GM23248 (cell line): ENCODE results near the gene RNASET2. TPM values are rescaled to one million over a fixed set of nuclear protein-coding genes. Genes with fewer than 3 reads are reported as not detected.

Experiments
- DNase-seq: peaks from one replicate; pipeline ENCODE4 v3.0.0-alpha.2; 2015
- H2AFZ ChIP-seq: fragments of 200-600 bp; sonication (generic); 2 replicates; pipeline ENCODE4 v1.6.1; 2016; ENCODE audit warnings: antibody characterized with exemption
- H3F3A ChIP-seq: fragments of 200-600 bp; sonication (generic); 2 replicates; pipeline ENCODE4 v1.6.1; 2016; ENCODE audit warnings: mild to moderate bottlenecking, antibody characterized with exemption, mixed run types; ENCODE audit not compliant: insufficient read depth
- H3K27ac ChIP-seq: fragments of 200-600 bp; sonication (generic); 2 replicates; pipeline ENCODE4 v1.5.1; 2016; ENCODE audit warnings: mild to moderate bottlenecking
- H3K27me3 ChIP-seq: fragments of 200-600 bp; sonication (generic); replicated peaks from 2 replicates; pipeline ENCODE4 v1.6.1; 2016; ENCODE audit warnings: mild to moderate bottlenecking; ENCODE audit not compliant: insufficient read depth
- H3K36me3 ChIP-seq: fragments of 200-600 bp; sonication (generic); 2 replicates; pipeline ENCODE4 v1.6.1; 2016; ENCODE audit warnings: low read depth, mild to moderate bottlenecking
- H3K4me1 ChIP-seq: fragments of 200-600 bp; sonication (generic); 2 replicates; pipeline ENCODE4 v1.6.1; 2016; ENCODE audit warnings: mild to moderate bottlenecking; ENCODE audit not compliant: insufficient read depth
- H3K4me2 ChIP-seq: fragments of 200-600 bp; sonication (generic); one replicate; pipeline ENCODE4 v1.6.1; 2016; ENCODE audit warnings: mild to moderate bottlenecking; ENCODE audit not compliant: unreplicated experiment
- H3K4me3 ChIP-seq: fragments of 200-600 bp; sonication (generic); 2 replicates; pipeline ENCODE4 v1.5.1; 2016; ENCODE audit warnings: mild to moderate bottlenecking
- H3K79me2 ChIP-seq: fragments of 200-600 bp; sonication (generic); 2 replicates; pipeline ENCODE4 v1.6.1; 2016; ENCODE audit warnings: mild to moderate bottlenecking; ENCODE audit not compliant: insufficient read depth
- H3K9ac ChIP-seq: fragments of 200-600 bp; sonication (generic); 2 replicates; pipeline ENCODE4 v1.6.1; 2016; ENCODE audit warnings: mild to moderate bottlenecking
- H3K9me2 ChIP-seq: fragments of 200-600 bp; sonication (generic); 2 replicates; pipeline ENCODE4 v1.6.1; 2016; ENCODE audit warnings: mixed run types, mild to moderate bottlenecking, moderate library complexity; ENCODE audit not compliant: insufficient read depth
- H3K9me3 ChIP-seq: fragments of 200-600 bp; sonication (generic); one replicate; pipeline ENCODE4 v1.6.1; 2017; ENCODE audit warnings: low read depth
- H4K20me1 ChIP-seq: fragments of 200-600 bp; sonication (generic); 2 replicates; pipeline ENCODE4 v1.6.0; 2016; ENCODE audit not compliant: insufficient read depth
- EZH2 ChIP-seq: fragments of 200-600 bp; sonication (generic); IDR thresholded peaks from 2 replicates; pipeline ENCODE4 v1.6.1; 2018; ENCODE audit warnings: antibody characterized with exemption, mild to moderate bottlenecking; ENCODE audit not compliant: insufficient read depth, poor library complexity, severe bottlenecking
- EZH2phosphoT487 ChIP-seq: fragments of 200-600 bp; sonication (generic); IDR thresholded peaks from 2 replicates; pipeline ENCODE4 v1.6.1; 2018; ENCODE audit warnings: antibody characterized with exemption, moderate library complexity, mild to moderate bottlenecking, low read depth; ENCODE audit not compliant: insufficient read depth
- WGBS, 2 experiments: methylation state at CpG; one replicate each; pipeline ENCODE4 v1.1.6; 2015 to 2017; ENCODE audit warnings: low lambda C conversion rate in 2 of 2, low coverage in 1 of 2; ENCODE audit errors: missing lambda C conversion rate in 2 of 2; 5-methylcytosine and 5-hydroxymethylcytosine counted together
- in situ Hi-C: fragments of 300-500 bp; cut with MboI; formaldehyde crosslinking; loops from 2 replicates; pipeline ENCODE4 v1.15.0; 2020
- polyA plus RNA-seq: library from polyadenylated mRNA; unstranded; fragments of >200 nt; fragmentation: Nextera tagmentation; extraction: Ambion mirVana; gene quantifications from 2 replicates; pipeline ENCODE4 v1.2.1, GENCODE V29; 2016
- total RNA-seq: library from RNA; depleted of rRNA; stranded (reverse); fragments of >200 nt; shearing (Covaris generic); gene quantifications from 2 replicates; pipeline ENCODE4 v1.2.3, GENCODE V29; 2014

RNASET2 gene
- total and polyA plus RNA-seq, 2 experiments from 2014 or later = 26.8 to 34.4 TPM

DNA sequence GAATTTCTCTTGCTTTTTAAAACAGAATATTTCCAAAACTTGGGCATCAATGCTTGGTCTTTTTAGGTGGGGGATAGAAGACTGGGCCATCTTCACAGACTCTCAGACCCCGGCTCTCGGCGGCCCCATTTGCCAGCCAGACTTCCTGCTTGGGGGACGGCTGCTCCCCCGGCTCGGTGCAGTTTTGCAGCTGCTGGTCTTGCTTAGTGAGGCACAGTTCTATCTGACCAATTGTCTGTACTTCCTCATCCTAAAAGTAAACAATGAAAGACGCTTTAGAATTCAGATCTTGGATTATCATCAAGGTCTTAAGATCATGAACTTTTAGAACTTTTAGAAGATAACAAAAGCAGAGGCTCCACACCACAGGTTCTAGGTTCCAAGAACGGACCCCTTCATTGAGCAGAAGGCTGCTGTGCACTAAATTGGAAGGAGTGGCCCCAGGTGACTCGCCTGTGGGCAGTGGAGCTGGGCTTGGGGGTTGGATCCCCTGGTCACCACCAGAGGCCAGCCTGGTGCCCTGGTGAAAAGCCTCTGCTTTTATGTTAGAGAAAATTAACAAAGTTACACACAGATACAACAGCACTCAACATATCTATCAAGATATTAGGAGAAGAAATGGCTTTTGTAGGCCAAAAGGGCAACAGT is 26.7 kb downstream of the RNASET2 start:
- H3K79me2 ChIP-seq = no peaks in the 10 kb centered on the region
- 71 to 72% methylated on average over 9 of the region's 9 CpGs for WGBS, 2 experiments
- no peak overlapping the region for H2AFZ ChIP-seq
- no peaks in the 10 kb centered on the region for H3K9me2 ChIP-seq
- no peaks in the 10 kb centered on the region for H3K27me3 ChIP-seq
- no peak for DNase-seq
- no peaks in the 10 kb centered on the region; the same call in 1 of the 2 replicates for H4K20me1 ChIP-seq
- H3K4me3 ChIP-seq = no peak overlapping the region
- no peak overlapping the region for H3K9ac ChIP-seq
- H3K9me3 ChIP-seq = no peaks in the 10 kb centered on the region
- no peak overlapping the region for H3K27ac ChIP-seq
- H3K36me3 ChIP-seq = no peaks in the 10 kb centered on the region
- no peaks in the 10 kb centered on the region for H3K4me1 ChIP-seq
- H3K4me2 ChIP-seq = no peak overlapping the region
- H3F3A ChIP-seq = no peaks in the 10 kb centered on the region
- TF ChIP-seq EZH2 (no peak), EZH2phosphoT487 (no peak)
- in situ Hi-C loops = no loop called here

DNA sequence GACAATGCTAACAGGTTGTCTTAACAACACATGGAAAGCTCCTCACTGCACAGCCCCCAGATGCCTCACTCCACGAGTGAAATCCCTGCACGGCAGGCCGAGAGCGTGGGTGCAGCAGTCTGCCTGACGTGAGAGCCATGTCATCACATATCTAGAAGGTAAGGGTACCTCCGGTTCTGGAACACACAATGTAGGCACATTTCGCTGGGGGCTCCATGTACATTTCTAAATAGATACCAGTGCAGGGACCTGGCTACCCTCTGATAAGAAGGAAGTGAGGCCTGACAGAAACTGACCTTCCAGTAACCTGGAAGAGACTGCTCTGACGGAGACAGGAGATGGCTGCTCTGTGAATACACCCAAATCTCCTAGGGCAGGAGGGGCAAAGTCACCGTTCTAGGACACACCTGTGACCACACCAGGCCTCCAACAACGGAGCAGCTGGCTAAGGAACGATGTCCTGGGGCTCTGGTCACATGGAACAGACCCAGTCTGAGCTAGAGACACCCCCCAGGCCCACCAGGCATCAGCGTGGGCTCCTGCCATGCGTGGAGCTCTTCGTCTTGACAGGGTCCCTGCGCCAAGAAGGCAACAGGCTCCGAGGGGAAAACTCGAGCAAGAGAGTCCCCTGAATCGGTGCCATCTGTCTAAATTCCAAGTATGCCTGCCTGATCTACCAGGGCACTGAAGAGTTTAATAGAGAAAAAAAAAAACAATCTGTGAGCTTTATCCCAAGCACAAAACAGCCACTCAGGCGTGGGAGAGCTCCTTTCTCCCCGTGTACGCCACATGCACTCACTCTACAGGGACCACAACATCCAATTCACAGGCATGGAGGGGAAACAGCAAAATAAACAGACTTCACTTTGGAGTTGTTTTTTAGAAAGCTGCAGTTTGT is 27.5 kb downstream of the RNASET2 start:
- Histone ChIP-seq H4K20me1 (no peaks in the 10 kb centered on the region), H3K9me3 (no peaks in the 10 kb centered on the region), H3K36me3 (no peaks in the 10 kb centered on the region), H3K4me3 (no peak overlapping the region), H3F3A (no peaks in the 10 kb centered on the region), H3K9me2 (no peaks in the 10 kb centered on the region), H3K27me3 (no peaks in the 10 kb centered on the region), H3K4me2 (no peak overlapping the region), H3K4me1 (no peaks in the 10 kb centered on the region), H2AFZ (no peak overlapping the region), H3K27ac (no peak overlapping the region), H3K79me2 (no peaks in the 10 kb centered on the region), H3K9ac (no peak overlapping the region)
- in situ Hi-C loops = no loop called here
- DNase-seq = no peak
- 69 to 70% methylated on average over 21 of the region's 21 CpGs for WGBS, 2 experiments
- no peak for TF ChIP-seq EZH2phosphoT487
- TF ChIP-seq EZH2 = no peak

DNA sequence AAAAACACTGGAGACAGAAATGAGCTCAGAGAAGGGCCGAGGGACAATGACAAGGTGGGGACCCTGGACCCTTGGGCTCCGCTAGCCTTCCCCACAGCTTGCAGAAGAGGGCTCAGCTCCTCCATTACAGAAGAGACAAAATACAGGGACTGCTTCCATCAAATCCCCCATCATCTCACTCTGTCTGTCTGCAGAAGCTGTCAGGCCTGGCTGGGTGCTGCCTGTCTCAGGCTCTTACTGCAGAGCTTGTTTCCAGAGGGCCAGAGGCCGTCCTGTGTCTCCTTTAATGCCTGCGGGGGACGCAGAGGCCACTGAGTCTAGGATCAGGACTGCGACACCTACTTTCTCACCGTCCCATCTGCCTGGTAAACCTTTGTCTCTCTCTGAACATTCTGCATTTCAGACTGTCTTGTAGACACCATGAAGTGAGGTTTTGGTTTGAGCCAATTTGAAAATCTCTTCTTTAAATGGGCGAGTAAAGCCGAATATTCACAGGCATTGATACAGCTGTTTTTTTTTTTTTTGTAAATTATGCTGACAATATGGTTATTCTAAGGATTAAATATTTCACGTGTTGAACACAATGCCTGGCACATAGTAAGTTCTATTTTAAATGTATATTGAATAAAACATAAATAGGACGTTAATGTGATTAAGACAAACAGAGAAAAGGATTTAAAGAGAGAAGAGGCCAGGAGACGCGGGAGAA is 28.3 kb downstream of the RNASET2 start:
- H3F3A ChIP-seq = no peaks in the 10 kb centered on the region
- no peaks in the 10 kb centered on the region for H4K20me1 ChIP-seq
- DNase-seq = no peak
- no peak overlapping the region for H3K4me3 ChIP-seq
- H2AFZ ChIP-seq = no peak overlapping the region
- H3K27ac ChIP-seq = no peak overlapping the region
- H3K27me3 ChIP-seq = no peaks in the 10 kb centered on the region
- H3K4me1 ChIP-seq = no peaks in the 10 kb centered on the region
- H3K4me2 ChIP-seq = no peak overlapping the region
- no peaks in the 10 kb centered on the region for H3K9me3 ChIP-seq
- no peaks in the 10 kb centered on the region for H3K36me3 ChIP-seq
- no peak overlapping the region for H3K9ac ChIP-seq
- H3K79me2 ChIP-seq = no peaks in the 10 kb centered on the region
- H3K9me2 ChIP-seq = no peaks in the 10 kb centered on the region
- TF ChIP-seq EZH2 (no peak), EZH2phosphoT487 (no peak)
- in situ Hi-C loops = no loop called here
- 73% methylated on average over 13 of the region's 13 CpGs for WGBS, 2 experiments

- no peaks in the 10 kb centered on the region for H3K27me3 ChIP-seq
- H3K9me2 ChIP-seq = no peaks in the 10 kb centered on the region
- no peaks in the 10 kb centered on the region for H3F3A ChIP-seq
- H3K9me3 ChIP-seq = no peaks in the 10 kb centered on the region
- H3K79me2 ChIP-seq = no peaks in the 10 kb centered on the region
- no peak overlapping the region for H3K9ac ChIP-seq
- H3K36me3 ChIP-seq = no peaks in the 10 kb centered on the region
- 76 to 80% methylated on average over 12 of the region's 12 CpGs for WGBS, 2 experiments
- in situ Hi-C loops = no loop called here
- H3K4me2 ChIP-seq = no peak overlapping the region
- TF ChIP-seq EZH2 (no peak), EZH2phosphoT487 (no peak)
- DNase-seq = no peak
- H3K27ac ChIP-seq = no peak overlapping the region
- no peak overlapping the region for H2AFZ ChIP-seq
- no peaks in the 10 kb centered on the region for H3K4me1 ChIP-seq
- H4K20me1 ChIP-seq = no peaks in the 10 kb centered on the region
- H3K4me3 ChIP-seq = no peak overlapping the region
Observed at GRCh38 chr6:166927240-166927934, 29.0 kb downstream of the RNASET2 start.
